GM12878 (cell line): Measurements from ENCODE around the gene SATB2. TPM values are rescaled to one million over a fixed set of nuclear protein-coding genes. Genes with fewer than 3 reads are reported as not detected.

Source experiments
- ATAC-seq: fragments of 200-7000 bp; cut with Tn5 transposase; 3 replicates; pipeline ENCODE4 v1.9.1; 2020; ENCODE audit warnings: mild to moderate bottlenecking, moderate library complexity
- BruUV-seq: library from RNA; stranded (reverse); fragments of 400-500 nt; replicated peaks from 2 replicates; lab custom pipeline; 2021; lab: Mats Ljungman, UMichigan
- CTCF ChIA-PET: fragments of 300-600 bp; sonication (Branson Sonifier 250); formaldehyde crosslinking; extraction: SDS; loops from one replicate; lab custom pipeline; 2021; ENCODE audit warnings: inconsistent platforms; lab: Yijun Ruan, JAX
- POLR2A ChIA-PET: fragments of 350-600 bp; formaldehyde crosslinking; extraction: SDS; loops from one replicate; lab custom pipeline; 2021; ENCODE audit warnings: inconsistent platforms; lab: Charles Lee
- RAD21 ChIA-PET: fragments of 300-600 bp; sonication (Branson Sonifier 250); formaldehyde crosslinking; loops from one replicate; lab custom pipeline; 2023; ENCODE audit warnings: antibody characterized with exemption; ENCODE audit not compliant: unreplicated experiment; lab: Charles Lee
- SMC1A ChIA-PET: fragments of 300-600 bp; sonication (Branson Sonifier 250); formaldehyde crosslinking; loops from one replicate; lab custom pipeline; 2023; ENCODE audit not compliant: unreplicated experiment, uncharacterized antibody; lab: Charles Lee
- DNase-seq: peaks from one replicate; pipeline ENCODE4 v3.0.0-alpha.2; 2011; ENCODE audit warnings: low read depth, low spot score
- FAIRE-seq: peaks from 3 replicates; lab custom pipeline; 2011; peaks lifted over from hg19 to GRCh38; lab: Jason Lieb, UNC
- H2AFZ ChIP-seq: 2 replicates; pipeline ENCODE4 v1.6.0; 2011; ENCODE audit warnings: low read depth, low read length, control low read depth; ENCODE audit not compliant: control insufficient read depth
- H3K27ac ChIP-seq: 2 replicates; pipeline ENCODE4 v1.5.1; 2011; ENCODE audit warnings: control low read depth; ENCODE audit not compliant: control insufficient read depth, insufficient read depth
- H3K27me3 ChIP-seq, 2 experiments: replicated peaks in 1 of 2; 2 replicates each; pipeline versions ENCODE4 v1.6.0 to v1.6.1; 2011; ENCODE audit warnings: low read length in 1 of 2; ENCODE audit not compliant: control insufficient read depth in 2 of 2, insufficient read depth in 2 of 2
- H3K36me3 ChIP-seq, 2 experiments: 2 replicates each; pipeline ENCODE4 v1.5.1; 2011; ENCODE audit warnings: low read length in 1 of 2; ENCODE audit not compliant: control insufficient read depth in 2 of 2, insufficient read depth in 2 of 2
- H3K4me1 ChIP-seq: 2 replicates; pipeline ENCODE4 v1.6.1; 2011; ENCODE audit warnings: mild to moderate bottlenecking, low read length, moderate library complexity, mixed read lengths; ENCODE audit not compliant: control insufficient read depth, insufficient read depth
- H3K4me2 ChIP-seq: 2 replicates; pipeline ENCODE4 v1.6.0; 2011; ENCODE audit warnings: control low read depth; ENCODE audit not compliant: control insufficient read depth, insufficient read depth
- H3K4me3 ChIP-seq: fragments of 200-600 bp; sonication (generic); 2 replicates; pipeline ENCODE4 v1.5.1; 2016
- H3K79me2 ChIP-seq: 2 replicates; pipeline ENCODE4 v1.6.0; 2011; ENCODE audit warnings: low read length; ENCODE audit not compliant: control insufficient read depth, insufficient read depth
- H3K9ac ChIP-seq: 2 replicates; pipeline ENCODE4 v1.8.0; 2011; ENCODE audit warnings: low read length, control low read depth, mixed read lengths; ENCODE audit not compliant: control insufficient read depth, insufficient read depth
- H3K9me3 ChIP-seq: replicated peaks from 3 replicates; pipeline ENCODE4 v1.5.1; 2011; ENCODE audit warnings: mild to moderate bottlenecking, low read length; ENCODE audit not compliant: control insufficient read depth, insufficient read depth
- H4K20me1 ChIP-seq: 2 replicates; pipeline ENCODE4 v1.6.0; 2011; ENCODE audit not compliant: control insufficient read depth, insufficient read depth
- EP300 ChIP-seq, 2 experiments: fragments of 150-350 bp in 1 of 2; IDR thresholded peaks; 2 replicates each; pipeline ENCODE4 v1.6.1; 2011 to 2012; ENCODE audit warnings: low read depth in 2 of 2, low read length in 2 of 2, borderline replicate concordance in 1 of 2, improper control_type of control experiment in 1 of 2, inconsistent platforms in 1 of 2; ENCODE audit not compliant: control insufficient read depth in 1 of 2
- JUND ChIP-seq: IDR thresholded peaks from 2 replicates; pipeline ENCODE4 v1.6.1; 2012; ENCODE audit warnings: low read depth, mild to moderate bottlenecking, low read length, improper control_type of control experiment, moderate library complexity
- RELA ChIP-seq: fragments of 450-650 bp; IDR thresholded peaks from 2 replicates; pipeline ENCODE4 v1.8.0; 2014; ENCODE audit warnings: borderline replicate concordance; ENCODE audit not compliant: partially characterized antibody
- USF1 ChIP-seq: IDR thresholded peaks from 2 replicates; pipeline ENCODE4 v1.6.1; 2011; ENCODE audit warnings: borderline replicate concordance, low read depth, mild to moderate bottlenecking, moderate library complexity, mixed read lengths, low read length; ENCODE audit not compliant: insufficient read depth; ENCODE audit errors: extremely low read length
- WGBS: methylation state at CpG from one replicate; pipeline ENCODE4 v1.1.6; 2016; ENCODE audit warnings: low lambda C conversion rate; ENCODE audit not compliant: insufficient replicate concordance, insufficient coverage; ENCODE audit errors: missing lambda C conversion rate; 5-methylcytosine and 5-hydroxymethylcytosine counted together
- in situ Hi-C: fragments of 300-500 bp; cut with MboI; formaldehyde crosslinking; loops from 9 replicates; pipeline ENCODE4 v1.14.3; 2018; ENCODE audit warnings: mixed read lengths
- intact Hi-C: fragments of 100-400 bp; cut with micrococcal nuclease; formaldehyde crosslinking; loops from one replicate; pipeline ENCODE4 v1.14.2; 2022; ENCODE audit not compliant: unreplicated experiment
- polyA plus RNA-seq, 11 experiments: library from polyadenylated mRNA; depleted of rRNA in 4 of 11; unstranded in 6 of 11; stranded (reverse) in 5 of 11; fragments of >200 nt; fragmentation: Nextera tagmentation in 4 of 11; fragmentation: Illumina TruSeq in 1 of 11; extraction: Ambion mirVana in 4 of 11; extraction: Trizol in 1 of 11; gene quantifications; 1 replicate in 1 of 11; 2 replicates in 10 of 11; pipeline versions ENCODE4 v1.2.1 to v1.2.3, GENCODE V29; 2011 to 2016; ENCODE audit warnings: inconsistent platforms in 2 of 11, missing spikeins in 2 of 11, low read depth in 1 of 11
- total RNA-seq, 4 experiments: library from RNA; depleted of rRNA in 3 of 4; stranded (reverse); fragments of >200 nt in 3 of 4; fragmentation: Illumina TruSeq in 1 of 4; extraction: Trizol in 1 of 4; gene quantifications; 2 replicates each; pipeline versions ENCODE4 v1.2.1 to v1.2.3, GENCODE V29; 2013 to 2021
- TF ChIP-seq, protein P1 (sequence below): fragments of 450-650 bp; IDR thresholded peaks from 2 replicates; pipeline ENCODE4 v1.6.1; 2017; ENCODE audit warnings: mild to moderate bottlenecking

The SATB2 gene
- total and polyA plus RNA-seq, 10 of the 15 experiments (the other 5 are each of a cell fraction or from before 2014, with no cell fraction given), result 0.03 to 0.56 (median 0.08) TPM; not detected in 3

DNA sequence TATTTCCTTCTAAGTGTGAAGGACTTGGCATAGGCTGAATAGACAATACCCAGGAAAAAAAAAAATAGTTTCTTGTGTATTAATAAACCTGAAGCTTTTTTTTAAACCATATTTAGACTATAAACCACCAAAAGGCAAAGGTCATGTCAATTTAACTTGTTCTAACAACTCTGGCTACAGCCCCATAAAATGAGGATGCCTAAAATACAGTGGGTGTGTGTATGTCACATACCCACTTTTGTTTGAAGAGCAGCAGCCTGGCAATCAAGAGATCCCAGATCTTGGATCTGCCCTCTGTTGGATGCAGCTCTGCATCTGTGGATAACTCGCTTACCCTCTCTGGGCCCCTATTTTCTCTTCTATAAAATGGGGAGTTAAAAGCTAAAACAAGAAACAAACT lies 65.4 kb downstream of the SATB2 start:
- intact Hi-C loops, result no loop called here

GRCh38 chr2:199388728-199389268 lies 68.9 kb downstream of the SATB2 start:
- 0% methylated on average over 1 of the region's 1 CpG for WGBS
- ChIA-PET RAD21 (no interaction called here), POLR2A (no interaction called here), CTCF (interaction anchor here (0.6 kb wide), 2 partner anchors 792 to 1133 kb away, joined by 3 read pairs; no protein-coding TSS in a partner anchor), SMC1A (interaction anchor here (0.6 kb wide), 1 partner anchor 223 kb away, joined by 3 read pairs; no protein-coding TSS in a partner anchor)
- no TSS peak for BruUV-seq
- Histone ChIP-seq H3K79me2 (no peaks in the 10 kb centered on the region), H2AFZ (no peak overlapping the region), H3K9me3 (no peaks in the 10 kb centered on the region), H3K4me2 (no peak overlapping the region), H3K36me3 (no peaks in the 10 kb centered on the region), H4K20me1 (no peaks in the 10 kb centered on the region), H3K4me3 (no peak overlapping the region), H3K27me3 (no peaks in the 10 kb centered on the region; a peak in 1 of 4 replicates), H3K4me1 (no peaks in the 10 kb centered on the region), H3K9ac (no peak overlapping the region), H3K27ac (no peak overlapping the region)
- intact Hi-C loops (no loop called here), in situ Hi-C loops (no loop called here)
- ATAC-seq (no peak), DNase-seq (no peak), FAIRE-seq (no peak)
- no peak for TF ChIP-seq USF1
- TF ChIP-seq JUND, result no peak
- TF ChIP-seq EP300 (IDR thresholded peaks at IDR 0.05; ENCODE audit: borderline replicate concordance in 1 of 2, control insufficient read depth in 1 of 2, low read depth in 2 of 2, low read length in 2 of 2), result no peak
- no peak for TF ChIP-seq RELA

More for the DNA sequence above, 65.4 kb downstream of the SATB2 start:
- Histone ChIP-seq H3K79me2 (no peaks in the 10 kb centered on the region), H3K4me1 (no peaks in the 10 kb centered on the region), H4K20me1 (no peaks in the 10 kb centered on the region), H3K9me3 (no peaks in the 10 kb centered on the region), H3K4me3 (no peak overlapping the region), H3K27me3 (no peaks in the 10 kb centered on the region; a peak in 1 of 4 replicates), H3K4me2 (no peak overlapping the region), H3K27ac (no peak overlapping the region), H2AFZ (no peak overlapping the region), H3K9ac (no peak overlapping the region), H3K36me3 (no peaks in the 10 kb centered on the region)
- no peak for FAIRE-seq
- no peak for DNase-seq
- TF ChIP-seq, protein P1, sequence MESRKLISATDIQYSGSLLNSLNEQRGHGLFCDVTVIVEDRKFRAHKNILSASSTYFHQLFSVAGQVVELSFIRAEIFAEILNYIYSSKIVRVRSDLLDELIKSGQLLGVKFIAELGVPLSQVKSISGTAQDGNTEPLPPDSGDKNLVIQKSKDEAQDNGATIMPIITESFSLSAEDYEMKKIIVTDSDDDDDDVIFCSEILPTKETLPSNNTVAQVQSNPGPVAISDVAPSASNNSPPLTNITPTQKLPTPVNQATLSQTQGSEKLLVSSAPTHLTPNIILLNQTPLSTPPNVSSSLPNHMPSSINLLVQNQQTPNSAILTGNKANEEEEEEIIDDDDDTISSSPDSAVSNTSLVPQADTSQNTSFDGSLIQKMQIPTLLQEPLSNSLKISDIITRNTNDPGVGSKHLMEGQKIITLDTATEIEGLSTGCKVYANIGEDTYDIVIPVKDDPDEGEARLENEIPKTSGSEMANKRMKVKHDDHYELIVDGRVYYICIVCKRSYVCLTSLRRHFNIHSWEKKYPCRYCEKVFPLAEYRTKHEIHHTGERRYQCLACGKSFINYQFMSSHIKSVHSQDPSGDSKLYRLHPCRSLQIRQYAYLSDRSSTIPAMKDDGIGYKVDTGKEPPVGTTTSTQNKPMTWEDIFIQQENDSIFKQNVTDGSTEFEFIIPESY, result no peak
- ChIA-PET CTCF (interaction anchor here (0.7 kb wide), 1 partner anchor 11 kb away, joined by 3 read pairs; no protein-coding TSS in a partner anchor), RAD21 (no interaction called here), POLR2A (no interaction called here), SMC1A (no interaction called here)
- in situ Hi-C loops, result no loop called here
- ATAC-seq, result no peak
- 5% methylated on average over 1 of the region's 1 CpG for whole genome bisulfite sequencing
- no TSS peak for BruUV-seq
